WTC11 (cell line): ENCODE measurements around the gene GNA14. TPM values are rescaled to one million over a fixed set of nuclear protein-coding genes. Genes with fewer than 3 reads are reported as not detected.

ENCODE experiments used
- ATAC-seq: fragments of 200-7000 bp; cut with Tn5 transposase; 2 replicates; pipeline ENCODE4 v1.10.0; 2021; ENCODE audit warnings: mild to moderate bottlenecking, moderate library complexity
- Bru-seq: library from RNA; stranded (reverse); fragments of 400-500 nt; gene quantifications from one replicate; lab custom pipeline; 2021; lab: Mats Ljungman, UMichigan
- CTCF ChIA-PET: fragments of 300-600 bp; sonication (Branson Sonifier 250); formaldehyde crosslinking; loops from one replicate; lab custom pipeline; 2021; ENCODE audit warnings: antibody characterized with exemption; lab: Charles Lee
- POLR2A ChIA-PET: fragments of 350-600 bp; sonication (Branson Sonifier 250); formaldehyde crosslinking; loops from one replicate; lab custom pipeline; 2021; ENCODE audit warnings: antibody characterized with exemption; lab: Charles Lee
- DNase-seq: peaks from one replicate; pipeline ENCODE4 v3.0.0; 2021; ENCODE audit warnings: low spot score
- H3K27ac Mint-ChIP-seq: 2 replicates; pipeline ENCODE4 v1.8.0; 2021; ENCODE audit warnings: mixed read lengths
- H3K27me3 Mint-ChIP-seq: 2 replicates; pipeline ENCODE4 v1.8.0; 2021; ENCODE audit warnings: low read depth, mild to moderate bottlenecking, moderate library complexity, mixed read lengths
- H3K36me3 Mint-ChIP-seq: 2 replicates; pipeline ENCODE4 v1.8.0; 2021; ENCODE audit warnings: mixed read lengths
- H3K4me1 Mint-ChIP-seq: 2 replicates; pipeline ENCODE4 v1.8.0; 2022; ENCODE audit warnings: mixed read lengths
- H3K4me3 Mint-ChIP-seq: 2 replicates; pipeline ENCODE4 v1.8.0; 2021; ENCODE audit warnings: mild to moderate bottlenecking, moderate library complexity, mixed read lengths
- H3K9me3 Mint-ChIP-seq: 2 replicates; pipeline ENCODE4 v1.8.0; 2021; ENCODE audit warnings: mixed read lengths
- ARID4B ChIP-seq: sonication (generic); formaldehyde crosslinking; IDR thresholded peaks from 2 replicates; pipeline ENCODE4 v1.8.0; 2023; ENCODE audit warnings: missing genetic modification reagents, mild to moderate bottlenecking, borderline replicate concordance
- ATF2 ChIP-seq: sonication (generic); formaldehyde crosslinking; IDR thresholded peaks from 2 replicates; pipeline ENCODE4 v1.8.1; 2022; ENCODE audit warnings: low read depth, missing genetic modification reagents, borderline replicate concordance
- CREM ChIP-seq: sonication (generic); formaldehyde crosslinking; IDR thresholded peaks from 2 replicates; pipeline ENCODE4 v1.8.1; 2022; ENCODE audit warnings: mild to moderate bottlenecking, missing genetic modification reagents, moderate library complexity
- E2F4 ChIP-seq: sonication (generic); formaldehyde crosslinking; IDR thresholded peaks from 2 replicates; pipeline ENCODE4 v1.8.1; 2022; ENCODE audit warnings: low read depth, mild to moderate bottlenecking, moderate library complexity, missing genetic modification reagents, borderline replicate concordance
- EMX1 ChIP-seq: fragments of 250-450 bp; sonication (Bioruptor Pico); IDR thresholded peaks from 2 replicates; pipeline ENCODE4 v1.8.0; 2021; ENCODE audit warnings: mild to moderate bottlenecking
- ESRRA ChIP-seq: sonication (generic); formaldehyde crosslinking; IDR thresholded peaks from 2 replicates; pipeline ENCODE4 v1.8.1; 2022; ENCODE audit warnings: mild to moderate bottlenecking, missing genetic modification reagents, borderline replicate concordance
- FOXJ3 ChIP-seq: sonication (generic); formaldehyde crosslinking; IDR thresholded peaks from 2 replicates; pipeline ENCODE4 v1.9.0; 2021; ENCODE audit warnings: missing genetic modification reagents, mild to moderate bottlenecking, borderline replicate concordance
- FOXP1 ChIP-seq: sonication (generic); formaldehyde crosslinking; IDR thresholded peaks from 2 replicates; pipeline ENCODE4 v1.8.0; 2022; ENCODE audit warnings: missing genetic modification reagents, mild to moderate bottlenecking, moderate library complexity, borderline replicate concordance
- GABPB1 ChIP-seq: sonication (generic); formaldehyde crosslinking; IDR thresholded peaks from 2 replicates; pipeline ENCODE4 v1.8.1; 2023; ENCODE audit warnings: mild to moderate bottlenecking, missing genetic modification reagents
- IRF1 ChIP-seq: sonication (generic); formaldehyde crosslinking; IDR thresholded peaks from 2 replicates; pipeline ENCODE4 v1.8.0; 2023; ENCODE audit warnings: missing genetic modification reagents
- JUN ChIP-seq: sonication (generic); formaldehyde crosslinking; IDR thresholded peaks from 2 replicates; pipeline ENCODE4 v1.8.0; 2023; ENCODE audit warnings: mild to moderate bottlenecking, missing genetic modification reagents
- MLX ChIP-seq: sonication (generic); formaldehyde crosslinking; IDR thresholded peaks from 2 replicates; pipeline ENCODE4 v1.8.1; 2023; ENCODE audit warnings: mild to moderate bottlenecking, missing genetic modification reagents, moderate library complexity
- NFE2L1 ChIP-seq: sonication (generic); formaldehyde crosslinking; IDR thresholded peaks from 2 replicates; pipeline ENCODE4 v1.8.1; 2023; ENCODE audit warnings: missing genetic modification reagents
- NFYB ChIP-seq: sonication (generic); formaldehyde crosslinking; conservative IDR thresholded peaks from 2 replicates; pipeline ENCODE4 v1.8.0; 2022; ENCODE audit warnings: low read depth, missing genetic modification reagents
- NR3C1 ChIP-seq: sonication (generic); formaldehyde crosslinking; conservative IDR thresholded peaks from 2 replicates; pipeline ENCODE4 v1.8.1; 2023; ENCODE audit warnings: low read depth, mild to moderate bottlenecking, missing genetic modification reagents
- SOX15 ChIP-seq: fragments of 250-450 bp; sonication (Bioruptor Pico); IDR thresholded peaks from 2 replicates; pipeline ENCODE4 v1.9.0; 2021; ENCODE audit warnings: mild to moderate bottlenecking
- ZBTB43 ChIP-seq: sonication (generic); formaldehyde crosslinking; IDR thresholded peaks from 2 replicates; pipeline ENCODE4 v1.8.1; 2023; ENCODE audit warnings: mild to moderate bottlenecking, missing genetic modification reagents
- ZNF121 ChIP-seq: sonication (generic); formaldehyde crosslinking; IDR thresholded peaks from 2 replicates; pipeline ENCODE4 v1.8.0; 2023; ENCODE audit warnings: missing genetic modification reagents
- ZNF263 ChIP-seq: sonication (generic); formaldehyde crosslinking; IDR thresholded peaks from 2 replicates; pipeline ENCODE4 v1.8.1; 2022; ENCODE audit warnings: low read depth, mild to moderate bottlenecking, moderate library complexity, missing genetic modification reagents
- ZNF317 ChIP-seq: sonication (generic); formaldehyde crosslinking; IDR thresholded peaks from 2 replicates; pipeline ENCODE4 v1.8.1; 2023; ENCODE audit warnings: low read depth, mild to moderate bottlenecking, moderate library complexity, missing genetic modification reagents, borderline replicate concordance
- ZNF396 ChIP-seq: fragments of 250-450 bp; sonication (Bioruptor Pico); IDR thresholded peaks from 2 replicates; pipeline ENCODE4 v1.8.0; 2021; ENCODE audit warnings: mild to moderate bottlenecking, moderate library complexity, borderline replicate concordance
- ZNF512 ChIP-seq: sonication (generic); formaldehyde crosslinking; IDR thresholded peaks from 2 replicates; pipeline ENCODE4 v1.8.1; 2022; ENCODE audit warnings: missing genetic modification reagents, borderline replicate concordance
- long read RNA-seq, 3 experiments: library from RNA in 1 of 3; library from capped mRNA in 1 of 3; library from polyadenylated mRNA in 1 of 3; unstranded in 2 of 3; stranded (forward) in 1 of 3; transcript quantifications; one replicate each; pipeline ENCODE4 v2.0.0, GENCODE V29; 2021
- total RNA-seq: library from RNA; stranded (reverse); gene quantifications from 3 replicates; pipeline ENCODE4 v1.2.3, GENCODE V29; 2021

Gene GNA14
- total RNA-seq, result 20.4 to 26.7 TPM (median 21.0 TPM) in 3 replicates
- percentile 77 among the genes with signal in this experiment for Bru-seq, nascent RNA
- long read RNA-seq, experiment 1, transcript GNA14-201 (7 exons, 2,482 nt), result major isoform, 84 of 104 reads
- long read RNA-seq, experiment 1, partial matches to known transcripts, result 5 of 104 reads
- long read RNA-seq, experiment 1, other reads (novel, unspliced or antisense), result 15 of 104 reads
- long read RNA-seq, experiment 2, transcript GNA14-201 (7 exons, 2,482 nt), result major isoform, 18 of 29 reads
- long read RNA-seq, experiment 2, partial matches to known transcripts, result 9 of 29 reads
- long read RNA-seq, experiment 2, other reads (novel, unspliced or antisense), result 1 of 29 reads
- long read RNA-seq, experiment 3, transcript GNA14-201 (7 exons, 2,482 nt), result major isoform, 28 of 34 reads
- long read RNA-seq, experiment 3, partial matches to known transcripts, result 0 of 34 reads
- long read RNA-seq, experiment 3, other reads (novel, unspliced or antisense), result 5 of 34 reads

- DNase-seq (peak; percentile 75), ATAC-seq (peak; percentile 59)
- H3K27ac Mint-ChIP-seq, result peak within 1 kb of the TSS; percentile 90
- peak within 1 kb of the TSS; percentile 83 for H3K4me3 Mint-ChIP-seq
- CTCF ChIA-PET, result interaction anchor here (0.6 to 6.4 kb wide), 30 partner anchors 10 to 387 kb away, joined by 3 to 80 read pairs (median 5); no protein-coding TSS in a partner anchor
- POLR2A ChIA-PET, result interaction anchor here (1.1 to 1.3 kb wide), 3 partner anchors 45 to 114 kb away, joined by 3 read pairs; no protein-coding TSS in a partner anchor
- H3K9me3 Mint-ChIP-seq, result no peaks in the 10 kb centered on the region
- peaks cover 54% of the 10 kb centered on the region for H3K4me1 Mint-ChIP-seq
- H3K36me3 Mint-ChIP-seq, result no peaks in the 10 kb centered on the region
- peaks cover 26% of the 10 kb centered on the region for H3K27me3 Mint-ChIP-seq
- TF ChIP-seq NFE2L1 (CRISPR knock-in tag), result peak; percentile 52; the same call in 1 of the 2 replicates
- no peak for TF ChIP-seq ZBTB43 (CRISPR knock-in tag)
- no peak for TF ChIP-seq NR3C1
- TF ChIP-seq CREM (CRISPR knock-in tag), result peak; percentile 51; the same call in 1 of the 2 replicates
- TF ChIP-seq SOX15, result no peak
- TF ChIP-seq ZNF396 (CRISPR knock-in tag), result no peak
- no peak for TF ChIP-seq IRF1
- TF ChIP-seq ZNF263 (CRISPR knock-in tag), result no peak
- 0 out of 2 replicates have a peak, but pooled peaks have one; percentile 8 for TF ChIP-seq JUN
- no peak for TF ChIP-seq ESRRA
- no peak for TF ChIP-seq NFYB (CRISPR knock-in tag)
- TF ChIP-seq ARID4B (CRISPR knock-in tag), result no peak
- TF ChIP-seq E2F4 (CRISPR knock-in tag), result no peak
- no peak for TF ChIP-seq FOXJ3 (CRISPR knock-in tag)
- 0 out of 2 replicates have a peak, but pooled peaks have one; percentile 65 for TF ChIP-seq MLX (CRISPR knock-in tag)
- TF ChIP-seq ZNF512 (CRISPR knock-in tag), result no peak
- TF ChIP-seq FOXP1 (CRISPR knock-in tag), result peak; percentile 62; the same call in 1 of the 2 replicates
- TF ChIP-seq GABPB1, result no peak
- TF ChIP-seq ZNF121, result no peak
- TF ChIP-seq ZNF317 (CRISPR knock-in tag), result 0 out of 2 replicates have a peak, but pooled peaks have one; percentile 14
- TF ChIP-seq EMX1, result no peak
- TF ChIP-seq ATF2 (CRISPR knock-in tag), result no peak
Observed at GRCh38 chr9:77648234-77649108, at the start of gene GNA14. Gene GNA14 (minus strand): TSS chr9:77648322. CDS start chr9:77647793, 529 bp downstream.
